HuH-7.5 (cell line): ENCODE measurements around the gene ZNF774.
"Not testable (repeated sequence)": the region's sequence is repeated elsewhere in the genome, so short reads cannot be mapped to it uniquely, and the experiment has no call there.

Experiments
- DNase-seq: peaks from one replicate; pipeline ENCODE4 v3.0.0; 2011; ENCODE audit warnings: low spot score

The ZNF774 gene

GRCh38 chr15:90389513-90389912, 37.4 kb downstream of the ZNF774 start:
- no peak for DNase-seq

- no peak for DNase-seq
Measured at GRCh38 chr15:90393040-90393439, 41.0 kb downstream of the ZNF774 start.

DNA sequence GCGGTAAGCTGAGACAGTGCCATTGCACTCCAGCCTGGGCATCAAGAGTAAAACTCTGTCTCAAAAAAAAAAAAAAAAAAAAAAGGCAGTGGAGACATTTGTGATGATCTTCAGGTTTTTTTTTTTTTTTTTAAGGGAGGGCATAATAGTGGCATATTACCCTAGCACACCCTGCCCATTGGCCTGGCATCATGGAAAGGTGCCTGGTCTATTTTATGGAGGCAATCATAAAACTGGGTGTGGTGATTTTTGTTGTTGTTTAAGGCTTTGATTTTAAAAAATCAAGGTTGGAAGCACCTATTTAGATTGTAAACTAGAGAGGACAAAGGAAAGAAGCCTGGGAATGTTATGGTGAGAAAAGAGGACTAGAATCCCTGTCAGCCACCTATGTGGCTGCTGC, 42.0 kb downstream of the ZNF774 start:
- DNase-seq: no peak

GRCh38 chr15:90394748-90395442, 42.8 kb downstream of the ZNF774 start:
- DNase-seq: no peak

GRCh38 chr15:90396321-90396720, 44.2 kb downstream of the ZNF774 start:
- no peak for DNase-seq

DNA sequence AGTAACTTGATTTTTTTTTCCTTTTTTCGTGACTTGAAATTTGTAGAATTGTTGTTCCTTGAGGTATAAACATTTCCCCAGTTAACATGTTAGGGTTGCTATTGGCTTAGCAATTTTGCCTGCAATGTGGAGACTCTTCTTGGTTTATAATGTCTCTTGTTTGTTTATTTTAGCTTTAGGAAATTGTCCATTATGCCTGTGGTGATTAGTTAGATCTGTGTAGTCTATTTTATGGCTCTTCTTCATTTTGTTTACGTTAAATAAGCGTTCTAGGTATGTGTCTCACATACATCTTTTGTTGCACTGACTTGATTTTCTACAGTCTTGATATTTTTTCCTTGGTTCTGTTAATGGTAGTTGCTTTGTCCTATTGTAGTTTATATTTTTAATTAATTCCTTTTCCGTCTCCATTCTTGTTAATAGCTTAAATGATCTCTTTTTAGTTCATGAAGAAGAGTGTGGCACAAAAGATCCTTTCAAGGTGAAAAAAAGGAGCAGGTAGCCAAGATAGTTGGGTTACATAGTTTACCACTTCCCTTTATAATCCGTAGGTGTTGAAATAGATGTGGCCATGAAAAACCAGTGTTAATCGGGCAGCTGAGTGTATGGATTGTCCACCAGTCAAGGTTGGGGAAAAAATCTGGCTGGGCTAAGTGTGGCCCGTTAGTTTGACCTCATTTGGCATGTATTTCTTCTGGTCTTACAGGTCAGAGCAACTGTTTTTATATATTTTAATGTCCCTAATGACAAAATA, 48.1 kb downstream of the ZNF774 start:
- no peak for DNase-seq

- peak; percentile 81 for DNase-seq
Measured at GRCh38 chr15:90400759-90401314, 48.8 kb downstream of the ZNF774 start.

DNA sequence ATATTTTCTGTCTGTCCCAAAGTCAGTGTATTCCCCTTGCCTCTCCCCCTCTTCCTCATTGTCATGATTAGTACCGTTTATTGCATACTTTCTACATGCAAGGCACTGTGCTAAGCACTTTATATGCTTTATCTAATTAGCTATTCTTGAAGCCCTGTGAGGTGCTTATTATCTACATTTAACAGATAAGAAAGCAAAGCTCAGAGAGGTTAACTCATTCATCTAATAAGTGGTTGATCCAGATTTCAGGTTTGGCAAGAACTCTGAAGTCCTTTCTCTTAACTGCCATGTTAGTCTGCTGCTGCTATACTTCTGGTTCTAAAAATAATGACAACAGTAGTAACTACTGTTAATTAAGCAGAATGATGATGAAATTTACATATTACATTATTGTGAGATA, 49.4 kb downstream of the ZNF774 start:
- DNase-seq: no peak

DNA sequence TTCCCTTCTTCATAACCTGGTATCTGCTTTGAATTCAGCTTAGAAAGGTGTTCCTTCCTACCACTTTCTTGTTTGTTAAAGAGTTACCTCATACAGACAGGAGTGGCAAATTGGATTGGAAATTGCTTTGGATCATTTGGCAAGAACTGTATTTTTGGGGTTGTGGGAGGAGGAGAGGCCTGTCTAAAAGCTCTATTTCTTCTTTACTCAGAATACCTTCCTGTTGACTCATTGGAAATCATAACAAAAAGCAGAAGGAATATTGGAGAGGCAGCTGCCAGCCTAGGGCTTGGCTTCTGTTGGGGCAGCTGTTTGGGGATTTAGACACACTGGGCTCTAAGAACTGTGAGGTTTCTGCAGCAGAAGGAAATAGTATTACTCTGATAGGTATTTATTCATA, 50.1 kb downstream of the ZNF774 start:
- DNase-seq: no peak

GRCh38 chr15:90402767-90403166, 50.7 kb downstream of the ZNF774 start:
- DNase-seq: no peak

GRCh38 chr15:90405055-90405607, 53.0 kb downstream of the ZNF774 start:
- no peak for DNase-seq

GRCh38 chr15:90407336-90407735, 55.3 kb downstream of the ZNF774 start:
- no peak for DNase-seq

- no peak for DNase-seq
Measured at GRCh38 chr15:90407871-90408317, 55.8 kb downstream of the ZNF774 start.

- DNase-seq: no peak
Measured at GRCh38 chr15:90408657-90409056, 56.6 kb downstream of the ZNF774 start.

- not testable (repeated sequence) for DNase-seq
Measured at GRCh38 chr15:90409587-90409986, 57.5 kb downstream of the ZNF774 start.

DNA sequence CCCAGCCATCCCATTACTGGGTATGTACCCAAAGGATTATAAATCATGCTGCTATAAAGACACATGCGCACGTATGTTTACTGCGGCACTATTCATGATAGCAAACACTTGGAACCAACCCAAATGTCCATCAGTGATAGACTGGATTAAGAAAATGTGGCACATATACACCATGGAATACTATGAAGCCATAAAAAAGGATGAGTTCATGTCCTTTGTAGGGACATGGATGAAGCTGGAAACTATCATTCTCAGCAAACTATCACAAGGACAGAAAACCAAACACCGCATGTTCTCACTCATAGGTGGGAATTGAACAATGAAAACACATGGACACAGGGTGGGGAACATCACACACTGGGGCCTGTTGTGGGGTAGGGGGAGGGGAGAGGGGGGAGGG, 58.2 kb downstream of the ZNF774 start:
- DNase-seq: not testable (repeated sequence)

GRCh38 chr15:90411176-90411575, 59.1 kb downstream of the ZNF774 start:
- no peak for DNase-seq
